Coronary artery (tissue), 2 donors: ENCODE data around the gene RHOA.
"Not testable (repeated sequence)": the region's sequence is repeated elsewhere in the genome, so short reads cannot be mapped to it uniquely, and the experiment has no call there.

ENCODE experiments used
- DNase-seq: peaks from one replicate; pipeline ENCODE4 v3.0.0-alpha.2; 2017; ENCODE audit warnings: low spot score
- H3K27ac ChIP-seq, 2 donors: fragments of 200-600 bp; sonication (generic); one replicate each; pipeline ENCODE4 v1.5.1; 2016 to 2019
- H3K4me3 ChIP-seq: fragments of 200-600 bp; sonication (generic); 2 replicates; pipeline ENCODE4 v1.5.1; 2016; ENCODE audit warnings: mild to moderate bottlenecking, moderate library complexity
- CTCF ChIP-seq: fragments of 200-600 bp; sonication (generic); IDR thresholded peaks from one replicate; pipeline ENCODE4 v1.5.1; 2019; ENCODE audit warnings: antibody characterized with exemption

The RHOA gene

GRCh38 chr3:49412632-49413337 lies 1.0 kb upstream of the RHOA start:
- TF ChIP-seq CTCF = no peak
- peak overlapping the region; percentile 94 for H3K4me3 ChIP-seq
- peak overlapping the region; percentile 73 to 99 for H3K27ac ChIP-seq
- no peak for DNase-seq

GRCh38 chr3:49411535-49411967 lies 225 bp downstream of the RHOA start:
- peak overlapping the region; percentile 88 for H3K4me3 ChIP-seq
- H3K27ac ChIP-seq = peak overlapping the region; percentile 99
- TF ChIP-seq CTCF = no peak
- peak; percentile 82 for DNase-seq

GRCh38 chr3:49410846-49411534 lies 786 bp downstream of the RHOA start:
- H3K27ac ChIP-seq = peak overlapping the region; percentile 99
- TF ChIP-seq CTCF = no peak
- DNase-seq = no peak
- H3K4me3 ChIP-seq = peak overlapping the region; percentile 88

- no peak for DNase-seq
- Histone ChIP-seq H3K4me3 (peak overlapping the region; percentile 88), H3K27ac (peak overlapping the region; percentile 99)
- no peak for TF ChIP-seq CTCF
Measured at GRCh38 chr3:49410066-49410845, 1.5 kb downstream of the RHOA start.

- H3K27ac ChIP-seq = peak overlapping the region; percentile 48 to 67
- DNase-seq = no peak
- no peak for TF ChIP-seq CTCF
- H3K4me3 ChIP-seq = no peak overlapping the region
Measured at GRCh38 chr3:49406571-49407565, 4.9 kb downstream of the RHOA start.

- Histone ChIP-seq H3K27ac (peak overlapping the region; percentile 27 to 67), H3K4me3 (peak overlapping the region; percentile 53)
- DNase-seq = not testable (repeated sequence)
Measured at GRCh38 chr3:49405570-49405969, 6.2 kb downstream of the RHOA start.
